Fibroblast of mammary gland (primary cell): ENCODE data around the gene MAP4K2.

Experiments used
- DNase-seq: peaks from one replicate; pipeline ENCODE4 v3.0.0-alpha.2; 2010; ENCODE audit warnings: low read depth
- H3K4me3 ChIP-seq: 2 replicates; pipeline ENCODE4 v1.5.1; 2011; ENCODE audit warnings: low read depth, mild to moderate bottlenecking, low read length, moderate library complexity; ENCODE audit not compliant: control insufficient read depth
- TF ChIP-seq, protein P1 (sequence below): conservative IDR thresholded peaks from 2 replicates; pipeline ENCODE4 v1.5.1; 2011; ENCODE audit warnings: low read depth, low read length, inconsistent platforms; ENCODE audit not compliant: control insufficient read depth, insufficient read depth

MAP4K2 gene

DNA sequence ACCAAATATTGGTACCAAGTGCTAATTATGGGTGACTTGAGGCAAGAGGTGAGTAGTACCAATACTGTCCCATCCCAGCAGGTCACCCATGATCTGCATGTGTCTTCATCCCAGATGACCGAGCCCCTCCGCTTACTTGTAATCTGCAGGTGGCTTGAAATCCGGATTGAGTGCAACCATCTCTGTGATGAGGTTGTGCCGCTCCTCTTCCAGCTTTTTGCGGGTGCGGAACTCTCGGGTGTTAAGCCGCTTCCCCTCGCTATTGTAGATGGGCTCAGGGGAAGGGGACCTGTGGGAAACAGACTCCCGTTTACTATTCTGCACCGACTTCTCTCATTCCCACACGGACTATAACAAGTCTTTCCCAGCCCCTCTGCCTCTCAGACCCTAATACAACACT lies 32.9 kb downstream of the MAP4K2 start:
- TF ChIP-seq, protein P1, sequence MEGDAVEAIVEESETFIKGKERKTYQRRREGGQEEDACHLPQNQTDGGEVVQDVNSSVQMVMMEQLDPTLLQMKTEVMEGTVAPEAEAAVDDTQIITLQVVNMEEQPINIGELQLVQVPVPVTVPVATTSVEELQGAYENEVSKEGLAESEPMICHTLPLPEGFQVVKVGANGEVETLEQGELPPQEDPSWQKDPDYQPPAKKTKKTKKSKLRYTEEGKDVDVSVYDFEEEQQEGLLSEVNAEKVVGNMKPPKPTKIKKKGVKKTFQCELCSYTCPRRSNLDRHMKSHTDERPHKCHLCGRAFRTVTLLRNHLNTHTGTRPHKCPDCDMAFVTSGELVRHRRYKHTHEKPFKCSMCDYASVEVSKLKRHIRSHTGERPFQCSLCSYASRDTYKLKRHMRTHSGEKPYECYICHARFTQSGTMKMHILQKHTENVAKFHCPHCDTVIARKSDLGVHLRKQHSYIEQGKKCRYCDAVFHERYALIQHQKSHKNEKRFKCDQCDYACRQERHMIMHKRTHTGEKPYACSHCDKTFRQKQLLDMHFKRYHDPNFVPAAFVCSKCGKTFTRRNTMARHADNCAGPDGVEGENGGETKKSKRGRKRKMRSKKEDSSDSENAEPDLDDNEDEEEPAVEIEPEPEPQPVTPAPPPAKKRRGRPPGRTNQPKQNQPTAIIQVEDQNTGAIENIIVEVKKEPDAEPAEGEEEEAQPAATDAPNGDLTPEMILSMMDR = no peak
- H3K4me3 ChIP-seq = no peak overlapping the region
- no peak for DNase-seq

DNA sequence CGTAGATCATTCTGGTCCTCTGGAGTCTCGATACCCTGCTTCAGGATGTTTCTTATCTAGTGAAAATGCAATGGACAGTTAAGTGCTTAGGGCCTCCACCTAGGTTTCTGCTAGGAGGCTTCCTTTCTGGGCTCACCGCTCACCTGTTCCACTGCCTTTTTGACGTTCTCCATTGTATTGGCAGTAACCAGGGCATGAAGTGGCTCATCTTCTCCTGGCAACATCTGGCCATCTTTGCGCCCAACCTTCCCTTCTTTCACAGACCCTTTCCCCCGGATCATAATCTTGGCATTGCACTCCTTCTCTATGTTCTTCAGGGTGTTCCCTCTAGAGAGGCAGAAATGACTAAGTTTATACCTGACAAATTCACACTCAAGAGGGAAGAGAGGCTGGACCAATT lies 33.7 kb downstream of the MAP4K2 start:
- TF ChIP-seq, protein P1 = no peak

DNA sequence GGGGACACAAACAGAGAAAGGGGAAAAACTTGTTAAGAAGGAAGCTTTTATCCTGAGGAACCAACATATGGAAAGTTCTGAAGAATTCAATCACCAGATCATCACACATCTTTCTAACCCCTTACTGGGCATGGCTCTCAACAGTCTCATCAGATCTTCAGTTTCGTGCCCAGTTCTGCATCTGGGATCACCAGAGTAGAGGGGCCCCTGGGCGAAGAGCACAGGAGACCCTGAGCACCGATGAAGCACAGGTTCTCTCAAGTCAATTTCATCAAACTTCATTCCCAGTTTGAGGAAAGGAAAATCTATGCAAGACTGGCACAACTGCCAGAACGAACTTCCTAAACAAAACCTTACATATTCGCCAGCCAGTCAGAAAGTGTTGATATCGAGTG lies 34.7 kb downstream of the MAP4K2 start:
- no peak for DNase-seq
- TF ChIP-seq, protein P1 = no peak
- H3K4me3 ChIP-seq = no peak overlapping the region

More for the DNA sequence above, 33.7 kb downstream of the MAP4K2 start:
- no peak overlapping the region for H3K4me3 ChIP-seq
- no peak for DNase-seq

DNA sequence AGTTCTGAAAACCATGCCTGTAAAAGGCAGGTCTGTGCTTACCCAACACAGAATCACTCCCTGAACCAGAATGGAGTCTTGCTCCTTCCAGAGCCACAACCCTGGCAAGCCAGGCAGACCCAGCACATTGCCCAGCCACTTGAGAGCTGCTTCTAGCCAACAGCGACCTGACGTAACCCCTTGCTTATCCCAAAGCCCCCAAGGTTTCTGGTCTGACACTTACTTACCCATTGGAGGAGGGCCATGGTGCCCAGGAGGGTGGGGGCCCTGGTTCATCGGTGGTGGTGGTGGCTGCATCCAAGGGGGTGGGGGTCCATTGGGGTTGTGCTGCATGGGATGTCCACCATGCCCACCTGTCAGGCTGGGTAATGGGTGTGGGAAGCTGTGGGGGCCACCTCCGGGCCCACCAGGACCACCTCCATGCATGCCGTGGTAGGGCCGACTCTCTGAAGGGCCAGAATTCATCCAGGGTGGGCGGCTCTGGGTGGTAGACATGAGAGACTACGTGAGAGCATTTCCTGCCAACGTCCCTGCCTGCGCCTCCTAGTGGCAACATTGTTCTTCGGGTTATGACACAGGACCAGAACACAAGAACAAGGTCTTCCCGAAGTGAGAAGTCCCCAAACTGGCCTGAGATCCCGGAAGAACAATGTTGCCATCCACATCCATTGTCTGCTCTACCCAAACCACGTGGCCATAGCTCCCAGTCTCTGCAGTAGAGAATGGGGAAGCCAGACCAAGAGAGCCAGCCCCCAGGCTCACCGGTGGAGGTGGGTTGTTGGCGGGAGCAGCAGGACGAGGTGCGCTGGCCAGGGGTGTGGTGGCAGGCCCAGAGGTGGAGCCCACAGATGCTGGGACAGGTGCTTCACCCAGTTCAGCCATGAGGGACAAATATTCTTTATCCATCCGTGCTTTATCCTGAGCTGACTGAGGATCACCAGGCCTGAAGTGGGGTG lies 35.4 kb downstream of the MAP4K2 start:
- DNase-seq = peak; percentile 70
- TF ChIP-seq, protein P1 = peak; percentile 65
- H3K4me3 ChIP-seq = no peak overlapping the region

DNA sequence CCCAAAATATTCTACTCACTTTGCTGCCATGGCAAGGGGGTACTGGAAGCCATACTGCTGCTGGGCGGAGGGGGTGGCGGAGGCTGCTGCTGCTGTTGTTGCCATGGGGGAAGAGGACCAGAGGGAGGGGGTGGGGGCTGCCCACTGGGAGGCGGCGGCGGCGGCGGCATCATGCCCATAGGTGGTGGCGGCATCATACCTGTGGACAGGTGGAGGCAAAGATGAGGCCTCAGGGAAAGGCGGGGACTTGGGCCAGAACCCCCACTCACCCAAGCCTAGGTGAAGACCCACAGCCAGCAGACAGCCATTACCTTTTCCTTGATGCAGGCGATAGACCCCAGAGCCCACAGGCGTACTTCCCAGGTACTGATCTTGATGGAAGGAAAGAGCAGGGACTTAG lies 36.1 kb downstream of the MAP4K2 start:
- TF ChIP-seq, protein P1 = no peak
- no peak for DNase-seq
- H3K4me3 ChIP-seq = no peak overlapping the region

DNA sequence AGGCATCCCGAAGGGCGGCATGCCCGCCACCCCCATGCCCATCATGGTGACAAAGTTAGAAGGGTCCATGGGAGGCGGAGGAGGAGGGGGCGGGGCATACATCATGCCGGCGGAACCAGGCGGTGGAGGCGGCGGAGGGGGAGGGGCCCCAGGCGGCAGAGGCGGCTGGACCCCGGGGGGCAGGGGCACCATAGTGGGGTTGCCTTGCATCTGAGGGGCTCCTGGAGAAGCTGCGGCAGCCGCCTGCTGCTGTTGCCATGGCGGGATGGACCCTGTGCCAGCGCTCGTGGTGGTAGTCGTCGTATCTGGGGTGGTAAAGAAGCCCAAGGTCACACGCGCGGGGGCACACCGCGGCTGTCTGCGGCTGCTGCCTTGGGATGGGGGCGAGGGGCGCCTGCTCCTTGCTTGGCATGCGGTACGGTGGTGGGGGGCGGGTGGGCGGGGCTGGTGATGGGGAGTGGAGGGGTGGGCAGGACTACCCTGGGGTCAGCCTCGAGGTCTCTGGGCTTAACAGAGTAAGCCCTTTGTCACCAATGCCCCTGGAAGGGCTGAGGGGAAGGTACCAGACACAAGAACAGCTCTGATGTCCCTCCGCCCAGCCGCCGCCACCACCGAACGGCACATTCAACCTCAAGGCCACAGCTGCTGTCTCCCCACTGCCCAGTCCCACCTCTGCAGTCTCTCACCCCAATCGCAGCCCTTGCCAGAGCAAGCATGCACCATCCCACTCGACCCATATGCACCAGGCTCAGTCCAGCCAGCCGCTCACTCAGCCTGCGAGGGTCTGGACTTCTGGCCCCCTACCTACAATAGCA lies 37.0 kb downstream of the MAP4K2 start:
- TF ChIP-seq, protein P1 = no peak
- DNase-seq = no peak
- H3K4me3 ChIP-seq = no peak overlapping the region
